H1 (cell line): Measurements from ENCODE around the gene GSTM2. TPM values are rescaled to one million over a fixed set of nuclear protein-coding genes. Genes with fewer than 3 reads are reported as not detected.

Experiments used
- CTCF ChIA-PET: fragments of 300-600 bp; sonication (Branson Sonifier 250); formaldehyde crosslinking; loops from one replicate; lab custom pipeline; 2021; ENCODE audit not compliant: partially characterized antibody; lab: Charles Lee
- POLR2A ChIA-PET: fragments of 300-600 bp; sonication (Branson Sonifier 250); formaldehyde crosslinking; loops from one replicate; lab custom pipeline; 2021; ENCODE audit warnings: inconsistent platforms; ENCODE audit not compliant: partially characterized antibody; lab: Charles Lee
- DNase-seq, 2 experiments: peaks; one replicate each; pipeline versions ENCODE4 v3.0.0 to v3.0.0-alpha.2; 2010 to 2022; ENCODE audit warnings: low spot score in 2 of 2, low read depth in 1 of 2, mixed read lengths in 1 of 2
- FAIRE-seq: peaks from 2 replicates; lab custom pipeline; 2011; peaks lifted over from hg19 to GRCh38; lab: Jason Lieb, UNC
- H2AFZ ChIP-seq: 2 replicates; pipeline ENCODE4 v1.8.1; 2012; ENCODE audit warnings: low read length, inconsistent platforms
- H2AK5ac ChIP-seq: 2 replicates; pipeline ENCODE4 v1.6.1; 2013; ENCODE audit warnings: low read depth, low read length
- H2BK120ac ChIP-seq: replicated peaks from 2 replicates; pipeline ENCODE3; 2013; ENCODE audit warnings: low read depth, low read length, inconsistent platforms
- H2BK12ac ChIP-seq: 2 replicates; pipeline ENCODE4 v1.6.1; 2013; ENCODE audit warnings: low read depth, low read length
- H2BK15ac ChIP-seq: 2 replicates; pipeline ENCODE4 v1.6.1; 2013; ENCODE audit warnings: low read length
- H2BK20ac ChIP-seq: 2 replicates; pipeline ENCODE4 v1.6.1; 2013; ENCODE audit warnings: low read length
- H2BK5ac ChIP-seq: 2 replicates; pipeline ENCODE4 v1.6.1; 2013; ENCODE audit warnings: low read depth, low read length
- H3K14ac ChIP-seq: 2 replicates; pipeline ENCODE4 v1.6.1; 2013; ENCODE audit warnings: inconsistent platforms; ENCODE audit not compliant: insufficient read length
- H3K18ac ChIP-seq: 2 replicates; pipeline ENCODE4 v1.6.1; 2013; ENCODE audit warnings: low read length; ENCODE audit errors: extremely low read depth
- H3K23ac ChIP-seq: 2 replicates; pipeline ENCODE4 v1.6.1; 2013; ENCODE audit warnings: inconsistent platforms; ENCODE audit not compliant: insufficient read length
- H3K23me2 ChIP-seq: 2 replicates; pipeline ENCODE4 v1.6.1; 2013; ENCODE audit warnings: low read depth, low read length
- H3K27ac ChIP-seq: 2 replicates; pipeline ENCODE4 v1.6.1; 2011; ENCODE audit warnings: low read depth, low read length, inconsistent platforms
- H3K27me3 ChIP-seq, 4 experiments: replicated peaks in 1 of 4; 1 replicate in 1 of 4; 2 replicates in 3 of 4; pipeline versions ENCODE4 v1.6.1 to v1.8.1; 2011 to 2013; ENCODE audit warnings: low read length in 3 of 4, mild to moderate bottlenecking in 3 of 4, inconsistent platforms in 2 of 4, mixed read lengths in 2 of 4, moderate library complexity in 1 of 4; ENCODE audit not compliant: control insufficient read depth in 3 of 4, insufficient read depth in 3 of 4; ENCODE audit errors: extremely low read depth in 1 of 4
- H3K36me3 ChIP-seq, 4 experiments: 2 replicates each; pipeline versions ENCODE4 v1.6.1 to v1.8.1; 2011 to 2013; ENCODE audit warnings: mild to moderate bottlenecking in 4 of 4, low read length in 3 of 4, moderate library complexity in 2 of 4, control low read depth in 1 of 4, inconsistent platforms in 1 of 4; ENCODE audit not compliant: insufficient read depth in 4 of 4, control insufficient read depth in 2 of 4
- H3K4ac ChIP-seq: replicated peaks from 2 replicates; pipeline ENCODE3; 2013; ENCODE audit warnings: low read length, low read depth, mixed read lengths, inconsistent platforms; ENCODE audit not compliant: insufficient read length
- H3K4me1 ChIP-seq, 4 experiments: replicated peaks in 1 of 4; 1 replicate in 1 of 4; 2 replicates in 3 of 4; pipeline versions ENCODE4 v1.6.1 to v1.8.1; 2011 to 2013; ENCODE audit warnings: low read length in 3 of 4, inconsistent platforms in 2 of 4, mixed read lengths in 1 of 4; ENCODE audit not compliant: insufficient read depth in 4 of 4, control insufficient read depth in 3 of 4
- H3K4me2 ChIP-seq, 2 experiments: 2 replicates each; pipeline versions ENCODE4 v1.6.1 to v1.8.1; 2011 to 2013; ENCODE audit warnings: low read depth in 2 of 2, low read length in 2 of 2, control low read depth in 1 of 2, inconsistent platforms in 1 of 2, mild to moderate bottlenecking in 1 of 2; ENCODE audit not compliant: insufficient read depth in 1 of 2
- H3K4me3 ChIP-seq, 4 experiments: fragments of 200-600, 300-600 bp in 1 of 4; sonication (generic), shearing (Covaris generic), sonication (Bioruptor Twin) in 1 of 4; 2 replicates each; pipeline versions ENCODE4 v1.5.1 to v1.8.1; 2011 to 2016; ENCODE audit warnings: low read length in 4 of 4, low read depth in 3 of 4, control low read depth in 2 of 4, inconsistent platforms in 2 of 4, mild to moderate bottlenecking in 2 of 4, mixed read lengths in 1 of 4, moderate library complexity in 1 of 4; ENCODE audit not compliant: insufficient read depth in 2 of 4; ENCODE audit errors: extremely low read depth in 1 of 4
- H3K56ac ChIP-seq: replicated peaks from 2 replicates; pipeline ENCODE3; 2013; ENCODE audit warnings: low read depth, mild to moderate bottlenecking, mixed read lengths, low read length, inconsistent platforms; ENCODE audit not compliant: insufficient read length
- H3K79me1 ChIP-seq: 2 replicates; pipeline ENCODE4 v1.6.1; 2013; ENCODE audit warnings: low read depth, low read length, control low read depth
- H3K79me2 ChIP-seq, 2 experiments: 2 replicates each; pipeline versions ENCODE4 v1.6.1 to v1.8.1; 2012 to 2013; ENCODE audit warnings: low read length in 2 of 2, mild to moderate bottlenecking in 2 of 2, inconsistent platforms in 1 of 2; ENCODE audit not compliant: insufficient read depth in 2 of 2, control insufficient read depth in 1 of 2
- H3K9ac ChIP-seq, 4 experiments: replicated peaks in 1 of 4; 1 replicate in 1 of 4; 2 replicates in 3 of 4; pipeline versions ENCODE4 v1.6.1 to v1.8.1; 2011 to 2013; ENCODE audit warnings: low read depth in 3 of 4, low read length in 3 of 4, control low read depth in 2 of 4, mild to moderate bottlenecking in 2 of 4, moderate library complexity in 2 of 4, inconsistent platforms in 1 of 4; ENCODE audit errors: extremely low read depth in 1 of 4
- H3K9me3 ChIP-seq, 2 experiments: 2 replicates each; pipeline versions ENCODE4 v1.6.1 to v1.8.1; 2012 to 2013; ENCODE audit warnings: mild to moderate bottlenecking in 2 of 2, moderate library complexity in 2 of 2, control low read depth in 1 of 2, inconsistent platforms in 1 of 2, low read depth in 1 of 2, low read length in 1 of 2, mixed read lengths in 1 of 2; ENCODE audit not compliant: insufficient read depth in 2 of 2
- H4K20me1 ChIP-seq, 2 experiments: replicated peaks in 1 of 2; 2 replicates each; pipeline versions ENCODE3 to v1.8.1; 2011 to 2013; ENCODE audit warnings: inconsistent platforms in 2 of 2, low read length in 2 of 2, mild to moderate bottlenecking in 1 of 2; ENCODE audit not compliant: insufficient read depth in 2 of 2, control insufficient read depth in 1 of 2
- H4K5ac ChIP-seq: 2 replicates; pipeline ENCODE4 v1.6.1; 2013; ENCODE audit warnings: low read length, low read depth, mixed read lengths, inconsistent platforms; ENCODE audit not compliant: insufficient read length
- H4K8ac ChIP-seq: 2 replicates; pipeline ENCODE4 v1.8.0; 2013; ENCODE audit warnings: mild to moderate bottlenecking, moderate library complexity, low read length, inconsistent platforms; ENCODE audit not compliant: insufficient read depth; ENCODE audit errors: extremely low read depth
- H4K91ac ChIP-seq: replicated peaks from 2 replicates; pipeline ENCODE3; 2013; ENCODE audit warnings: low read length, mixed read lengths, inconsistent platforms; ENCODE audit not compliant: insufficient read length
- ATF3 ChIP-seq: IDR thresholded peaks from 2 replicates; pipeline ENCODE4 v1.6.1; 2011; ENCODE audit warnings: low read depth, mild to moderate bottlenecking, low read length; ENCODE audit not compliant: insufficient read depth
- CBX8 ChIP-seq: fragments of 300-800, 300-1000 bp; sonication (generic); IDR thresholded peaks from 2 replicates; pipeline ENCODE4 v1.7.1; 2016; ENCODE audit warnings: low read depth, low read length, borderline replicate concordance
- CREB1 ChIP-seq: IDR thresholded peaks from 2 replicates; pipeline ENCODE4 v1.6.1; 2012; ENCODE audit warnings: inconsistent platforms
- CTBP2 ChIP-seq: IDR thresholded peaks from 2 replicates; pipeline ENCODE4 v1.7.0; 2011; ENCODE audit warnings: borderline replicate concordance, mild to moderate bottlenecking, moderate library complexity, mixed read lengths, low read length; ENCODE audit not compliant: insufficient read depth, insufficient read length
- EZH2 ChIP-seq: fragments of 200-600 bp; sonication (generic); IDR thresholded peaks from 2 replicates; pipeline ENCODE4 v1.7.1; 2012; ENCODE audit warnings: low read depth, mild to moderate bottlenecking, moderate library complexity, low read length, inconsistent platforms; ENCODE audit not compliant: severe bottlenecking
- GTF2F1 ChIP-seq: IDR thresholded peaks from 2 replicates; pipeline ENCODE4 v1.6.1; 2012; ENCODE audit warnings: low read depth, low read length, improper control_type of control experiment, borderline replicate concordance
- JUN ChIP-seq: IDR thresholded peaks from 2 replicates; pipeline ENCODE4 v1.6.1; 2011; ENCODE audit warnings: low read depth, mild to moderate bottlenecking, improper control_type of control experiment, low read length
- SAP30 ChIP-seq: fragments of 300-600 bp; sonication (generic); IDR thresholded peaks from 2 replicates; pipeline ENCODE4 v1.7.1; 2012; ENCODE audit warnings: low read length, moderate library complexity, mild to moderate bottlenecking, inconsistent platforms; ENCODE audit not compliant: insufficient read depth, insufficient replicate concordance
- SUZ12 ChIP-seq: fragments of 200-600 bp; sonication (generic); IDR thresholded peaks from 2 replicates; pipeline ENCODE4 v1.6.1; 2012; ENCODE audit warnings: mild to moderate bottlenecking, inconsistent platforms, low read length, moderate library complexity, mixed read lengths
- TCF12 ChIP-seq: IDR thresholded peaks from 2 replicates; pipeline ENCODE4 v1.6.1; 2011; ENCODE audit warnings: low read depth, mild to moderate bottlenecking, low read length
- WGBS, 2 experiments: shearing (Covaris generic) in 1 of 2; methylation state at CpG; one replicate each; pipeline versions ENCODE4 v1.1.6 to v1.1.7; 2013 to 2015; ENCODE audit warnings: low lambda C conversion rate in 2 of 2, mixed read lengths in 2 of 2, inconsistent platforms in 1 of 2, low coverage in 1 of 2, missing lambda C conversion rate in 1 of 2; ENCODE audit not compliant: insufficient replicate concordance in 2 of 2, insufficient coverage in 1 of 2, insufficient read length in 1 of 2; ENCODE audit errors: extremely low coverage in 1 of 2, missing lambda C conversion rate in 1 of 2; 5-methylcytosine and 5-hydroxymethylcytosine counted together
- polyA plus RNA-seq, 7 experiments: library from polyadenylated mRNA; depleted of rRNA in 3 of 7; stranded (reverse) in 5 of 7; unstranded in 2 of 7; fragments of >200 nt in 5 of 7; fragments of 200-250 nt in 2 of 7; gene quantifications; 1 replicate in 5 of 7; 2 replicates in 1 of 7; 4 replicates in 1 of 7; pipeline versions ENCODE4 v1.2.1 to v1.2.3, GENCODE V29; 2011 to 2013; ENCODE audit warnings: missing spikeins in 2 of 7, mixed read lengths in 2 of 7
- total RNA-seq: library from RNA; stranded (reverse); fragmentation: NEBNext Ultra II Directional; extraction: Animal tissue kit (Norgen Biotek cat#: 25700); gene quantifications from 2 replicates; pipeline ENCODE4 v1.2.1, GENCODE V29; 2021

The GSTM2 gene
- total and polyA plus RNA-seq, 2 of the 8 experiments (the other 6 are each of a cell fraction or from before 2014, with no cell fraction given), result 9.6 to 23.1 TPM

GRCh38 chr1:109621379-109622136, 46.3 kb upstream of the GSTM2 start:
- Histone ChIP-seq H2BK15ac (peak overlapping the region; percentile 32; the same call in 1 of the 2 replicates), H2BK120ac (no peak overlapping the region), H3K56ac (no peak overlapping the region), H3K79me2 (peaks cover 0 to 37% of the 10 kb centered on the region in 2 experiments; a peak in 2 of 4 replicates), H2AK5ac (no peak overlapping the region), H3K4me1 (peaks cover 4 to 25% (median 12%) of the 10 kb centered on the region in 4 experiments), H3K27ac (no peak overlapping the region), H4K20me1 (peaks cover 5 to 25% of the 10 kb centered on the region in 2 experiments), H4K8ac (no peak overlapping the region; the same call in 1 of the 2 replicates), H3K36me3 (peaks cover 0 to under 1% (median 0%) of the 10 kb centered on the region in 4 experiments; a peak in 3 of 8 replicates), H3K9ac (no peak overlapping the region; a peak in 1 of 7 replicates), H3K23ac (no peak overlapping the region), H3K18ac (no peak overlapping the region), H3K14ac (no peak overlapping the region), H3K27me3 (no peaks in the 10 kb centered on the region), H3K79me1 (peaks cover 17% of the 10 kb centered on the region), H3K9me3 (no peaks in the 10 kb centered on the region), H3K23me2 (peaks cover 16% of the 10 kb centered on the region), H4K91ac (peak overlapping the region; percentile 11), H2BK5ac (no peak overlapping the region), H2BK20ac (no peak overlapping the region), H2BK12ac (no peak overlapping the region), H3K4me2 (peak overlapping the region; percentile 91 to 94), H4K5ac (no peak overlapping the region), H3K4ac (no peak overlapping the region), H3K4me3 (peak overlapping the region; percentile 69 to 85 (median 78); a peak in 6 of 8 replicates), H2AFZ (no peak overlapping the region)
- WGBS, 2 experiments, result 79% methylated on average over 11 of the region's 13 CpGs; no CpG with 5 or more reads in 1 of the 2 experiments
- DNase-seq (no peak), FAIRE-seq (no peak)
- ChIA-PET CTCF (interaction anchor here (0.7 to 1.0 kb wide), 4 partner anchors 9 to 89 kb away, joined by 3 to 4 read pairs (median 3); no protein-coding TSS in a partner anchor), POLR2A (interaction anchor here (1.4 to 2.5 kb wide), 3 partner anchors 13 to 73 kb away, joined by 4 to 18 read pairs (median 5); partner anchors contain the start of gene GNAI3)
- TF ChIP-seq ATF3 (no peak), CREB1 (no peak), GTF2F1 (no peak), CTBP2 (no peak), JUN (no peak), SAP30 (no peak), CBX8 (no peak), TCF12 (no peak), EZH2 (no peak), SUZ12 (no peak)
